Neural progenitor cell (in vitro differentiated cells): ENCODE data around the gene SEPTIN8. TPM values are rescaled to one million over a fixed set of nuclear protein-coding genes. Genes with fewer than 3 reads are reported as not detected.

Experiments
- DNase-seq: peaks from one replicate; pipeline ENCODE4 v3.0.0-alpha.2; 2016; ENCODE audit warnings: low spot score
- H2AFZ ChIP-seq: fragments of 200-600 bp; sonication (generic); replicated peaks from 2 replicates; pipeline ENCODE4 v1.6.1; 2016; ENCODE audit warnings: antibody characterized with exemption
- H3F3A ChIP-seq: fragments of 200-600 bp; sonication (generic); 2 replicates; pipeline ENCODE4 v1.6.1; 2016; ENCODE audit warnings: antibody characterized with exemption, low read depth
- H3K27ac ChIP-seq: fragments of 200-600 bp; sonication (generic); 2 replicates; pipeline ENCODE4 v1.5.1; 2016; ENCODE audit warnings: mild to moderate bottlenecking
- H3K27me3 ChIP-seq: fragments of 200-600 bp; sonication (generic); 2 replicates; pipeline ENCODE4 v1.6.1; 2016; ENCODE audit warnings: mild to moderate bottlenecking, moderate library complexity
- H3K36me3 ChIP-seq: fragments of 200-600 bp; sonication (generic); 2 replicates; pipeline ENCODE4 v1.5.1; 2016
- H3K4me1 ChIP-seq: fragments of 200-600 bp; sonication (generic); 2 replicates; pipeline ENCODE4 v1.6.1; 2016; ENCODE audit warnings: mixed run types
- H3K4me2 ChIP-seq: fragments of 200-600 bp; sonication (generic); 2 replicates; pipeline ENCODE4 v1.6.1; 2016
- H3K4me3 ChIP-seq: fragments of 200-600 bp; sonication (generic); 2 replicates; pipeline ENCODE4 v1.5.1; 2016
- H3K79me2 ChIP-seq: fragments of 200-600 bp; sonication (generic); 2 replicates; pipeline ENCODE4 v1.6.1; 2016; ENCODE audit warnings: low read depth
- H3K9ac ChIP-seq: fragments of 200-600 bp; sonication (generic); 2 replicates; pipeline ENCODE4 v1.6.1; 2016
- H3K9me3 ChIP-seq: fragments of 200-600 bp; sonication (generic); 2 replicates; pipeline ENCODE4 v1.5.1; 2016; ENCODE audit warnings: low read depth
- H4K20me1 ChIP-seq: fragments of 200-600 bp; sonication (generic); 2 replicates; pipeline ENCODE4 v1.6.1; 2016; ENCODE audit warnings: low read depth
- H3K27ac Mint-ChIP-seq: 3 replicates; pipeline ENCODE4 v1.8.0; 2021; ENCODE audit warnings: mixed read lengths
- H3K27me3 Mint-ChIP-seq: 2 replicates; pipeline ENCODE4 v1.8.0; 2022; ENCODE audit warnings: low read depth, mild to moderate bottlenecking, inconsistent platforms, moderate library complexity, mixed read lengths; ENCODE audit not compliant: insufficient read depth
- H3K36me3 Mint-ChIP-seq: 3 replicates; pipeline ENCODE4 v1.8.0; 2021; ENCODE audit warnings: mixed read lengths
- H3K4me1 Mint-ChIP-seq: 3 replicates; pipeline ENCODE4 v1.8.0; 2021; ENCODE audit warnings: mixed read lengths
- H3K4me3 Mint-ChIP-seq: 3 replicates; pipeline ENCODE4 v1.8.0; 2021; ENCODE audit warnings: mild to moderate bottlenecking, moderate library complexity, mixed read lengths
- H3K9me3 Mint-ChIP-seq: 3 replicates; pipeline ENCODE4 v1.8.0; 2020; ENCODE audit warnings: mixed read lengths
- CTCF ChIP-seq: fragments of 200-600 bp; sonication (generic); IDR thresholded peaks from 2 replicates; pipeline ENCODE4 v1.5.1; 2017; ENCODE audit warnings: antibody characterized with exemption, mild to moderate bottlenecking
- EZH2 ChIP-seq: fragments of 200-600 bp; sonication (generic); IDR thresholded peaks from 2 replicates; pipeline ENCODE4 v1.6.1; 2017; ENCODE audit warnings: antibody characterized with exemption, mild to moderate bottlenecking, moderate library complexity
- EZH2phosphoT487 ChIP-seq: fragments of 200-600 bp; sonication (generic); IDR thresholded peaks from 2 replicates; pipeline ENCODE4 v1.6.1; 2017; ENCODE audit warnings: antibody characterized with exemption
- total RNA-seq: library from RNA; depleted of rRNA; stranded (reverse); fragments of >200 nt; gene quantifications from 2 replicates; pipeline ENCODE4 v1.2.3, GENCODE V29; 2015; ENCODE audit warnings: low replicate concordance

Gene SEPTIN8
- total RNA-seq, 1 donor from 2014 or later = 39.9 TPM

GRCh38 chr5:132739232-132739631 is 37.8 kb downstream of the SEPTIN8 start:
- H2AFZ ChIP-seq = no peak overlapping the region
- H3K27ac Mint-ChIP-seq = no peak overlapping the region
- TF ChIP-seq EZH2 (no peak), EZH2phosphoT487 (no peak), CTCF (no peak)
- H3K4me2 ChIP-seq = no peak overlapping the region
- H3K36me3 ChIP-seq = no peaks in the 10 kb centered on the region
- peaks cover 3% of the 10 kb centered on the region for H3K9me3 Mint-ChIP-seq
- H3K4me1 Mint-ChIP-seq = peaks cover 23% of the 10 kb centered on the region
- H3K27ac ChIP-seq = no peak overlapping the region
- peaks cover 6% of the 10 kb centered on the region for H3F3A ChIP-seq
- H3K4me1 ChIP-seq = no peaks in the 10 kb centered on the region
- no peak overlapping the region for H3K4me3 ChIP-seq
- no peak overlapping the region for H3K9ac ChIP-seq
- no peaks in the 10 kb centered on the region for H3K9me3 ChIP-seq
- no peak overlapping the region for H3K4me3 Mint-ChIP-seq
- peaks cover 10% of the 10 kb centered on the region for H3K27me3 Mint-ChIP-seq
- no peak for DNase-seq
- H4K20me1 ChIP-seq = peaks cover 19% of the 10 kb centered on the region
- H3K27me3 ChIP-seq = peaks cover 31% of the 10 kb centered on the region
- H3K36me3 Mint-ChIP-seq = no peaks in the 10 kb centered on the region
- peaks cover 21% of the 10 kb centered on the region for H3K79me2 ChIP-seq

GRCh38 chr5:132737982-132738681 is 38.9 kb downstream of the SEPTIN8 start:
- Mint-ChIP-seq H3K9me3 (peaks cover 2% of the 10 kb centered on the region), H3K27ac (no peak overlapping the region), H3K36me3 (no peaks in the 10 kb centered on the region), H3K27me3 (peaks cover 10% of the 10 kb centered on the region), H3K4me3 (peak overlapping the region; percentile 91), H3K4me1 (peaks cover 23% of the 10 kb centered on the region)
- no peak overlapping the region for H3K27ac ChIP-seq
- H3F3A ChIP-seq = peaks cover 6% of the 10 kb centered on the region
- H3K36me3 ChIP-seq = no peaks in the 10 kb centered on the region
- peaks cover 21% of the 10 kb centered on the region for H3K79me2 ChIP-seq
- peaks cover 19% of the 10 kb centered on the region for H4K20me1 ChIP-seq
- no peaks in the 10 kb centered on the region for H3K4me1 ChIP-seq
- TF ChIP-seq EZH2phosphoT487 (no peak), EZH2 (no peak), CTCF (no peak)
- H3K9ac ChIP-seq = no peak overlapping the region
- no peak for DNase-seq
- peaks cover 22% of the 10 kb centered on the region for H3K27me3 ChIP-seq
- peak overlapping the region; percentile 89 for H3K4me2 ChIP-seq
- H2AFZ ChIP-seq = peak overlapping the region; percentile 84
- peak overlapping the region; percentile 88 for H3K4me3 ChIP-seq
- no peaks in the 10 kb centered on the region for H3K9me3 ChIP-seq

- H3K9me3 Mint-ChIP-seq = no peaks in the 10 kb centered on the region
- no peak for TF ChIP-seq EZH2phosphoT487
- peak; percentile 37 for TF ChIP-seq EZH2
- TF ChIP-seq CTCF = peak; percentile 14
- H3K4me3 Mint-ChIP-seq = peak within 1 kb of the TSS; percentile 91
- peak; percentile 100 for DNase-seq
- peak within 1 kb of the TSS; percentile 99 for H2AFZ ChIP-seq
- no peaks in the 10 kb centered on the region for H3K36me3 Mint-ChIP-seq
- H3K79me2 ChIP-seq = peaks cover 21% of the 10 kb centered on the region
- peak within 1 kb of the TSS; percentile 89 for H3K4me2 ChIP-seq
- no peaks in the 10 kb centered on the region for H3K36me3 ChIP-seq
- H3K9me3 ChIP-seq = no peaks in the 10 kb centered on the region
- no peak within 1 kb of the TSS for H3K27ac ChIP-seq
- peaks cover 9% of the 10 kb centered on the region for H3K27me3 Mint-ChIP-seq
- H3K27me3 ChIP-seq = peaks cover 16% of the 10 kb centered on the region
- peak within 1 kb of the TSS; percentile 88 for H3K4me3 ChIP-seq
- H3F3A ChIP-seq = peaks cover 6% of the 10 kb centered on the region
- peaks cover 23% of the 10 kb centered on the region for H3K4me1 Mint-ChIP-seq
- H3K4me1 ChIP-seq = no peaks in the 10 kb centered on the region
- H3K9ac ChIP-seq = peak within 1 kb of the TSS; percentile 25
- H4K20me1 ChIP-seq = peaks cover 19% of the 10 kb centered on the region
- no peak within 1 kb of the TSS for H3K27ac Mint-ChIP-seq
Observed at GRCh38 chr5:132736853-132737833, 39.9 kb downstream of the SEPTIN8 start, which contains the start of gene KIF3A. Gene KIF3A (minus strand): TSS chr5:132737546. CDS start chr5:132737419, 127 bp downstream.
